Measurements from ENCODE around the gene RAD51B.

Gene RAD51B

DNA sequence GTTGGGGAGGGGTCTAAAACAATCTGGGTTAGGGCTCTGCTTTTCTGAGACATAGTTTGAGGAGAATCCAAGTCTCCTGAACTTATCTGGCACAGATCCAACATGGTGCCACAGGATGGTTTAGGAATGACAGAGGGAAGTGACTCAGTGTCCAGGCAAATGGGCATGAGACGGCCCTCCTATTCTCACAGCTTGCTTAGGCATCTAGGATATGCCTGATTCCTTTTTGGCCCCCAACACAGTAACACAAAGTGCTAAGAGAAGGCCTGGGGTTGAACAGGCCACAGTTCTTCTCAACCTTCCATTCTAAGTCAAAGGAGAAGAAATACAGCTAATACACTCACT lies 855.6 kb downstream of the RAD51B start:
- TF ChIP-seq, protein P1, sequence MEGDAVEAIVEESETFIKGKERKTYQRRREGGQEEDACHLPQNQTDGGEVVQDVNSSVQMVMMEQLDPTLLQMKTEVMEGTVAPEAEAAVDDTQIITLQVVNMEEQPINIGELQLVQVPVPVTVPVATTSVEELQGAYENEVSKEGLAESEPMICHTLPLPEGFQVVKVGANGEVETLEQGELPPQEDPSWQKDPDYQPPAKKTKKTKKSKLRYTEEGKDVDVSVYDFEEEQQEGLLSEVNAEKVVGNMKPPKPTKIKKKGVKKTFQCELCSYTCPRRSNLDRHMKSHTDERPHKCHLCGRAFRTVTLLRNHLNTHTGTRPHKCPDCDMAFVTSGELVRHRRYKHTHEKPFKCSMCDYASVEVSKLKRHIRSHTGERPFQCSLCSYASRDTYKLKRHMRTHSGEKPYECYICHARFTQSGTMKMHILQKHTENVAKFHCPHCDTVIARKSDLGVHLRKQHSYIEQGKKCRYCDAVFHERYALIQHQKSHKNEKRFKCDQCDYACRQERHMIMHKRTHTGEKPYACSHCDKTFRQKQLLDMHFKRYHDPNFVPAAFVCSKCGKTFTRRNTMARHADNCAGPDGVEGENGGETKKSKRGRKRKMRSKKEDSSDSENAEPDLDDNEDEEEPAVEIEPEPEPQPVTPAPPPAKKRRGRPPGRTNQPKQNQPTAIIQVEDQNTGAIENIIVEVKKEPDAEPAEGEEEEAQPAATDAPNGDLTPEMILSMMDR (IDR thresholded peaks at IDR 0.05; ENCODE audit: low read length), result no peak
- no peak for TF ChIP-seq EZH2phosphoT487 (IDR thresholded peaks at IDR 0.05; ENCODE audit: low read length)
- TF ChIP-seq EZH2 (optimal IDR thresholded peaks at IDR 0.05; ENCODE audit: low read depth, low read length), result no peak
- no peak for DNase-seq
- no peaks in the 10 kb centered on the region for H3K36me3 ChIP-seq (replicated peaks; ENCODE audit: insufficient read depth, low read length)
- no peak overlapping the region for H3K9ac ChIP-seq (ENCODE audit: low read length)
- no peak overlapping the region for H3K27ac ChIP-seq (ENCODE audit: low read length)
- H3K4me3 ChIP-seq (ENCODE audit: low read length), result no peak overlapping the region
- no peaks in the 10 kb centered on the region for H3K9me2 ChIP-seq (replicated peaks; ENCODE audit: insufficient read depth, low read length)
- H3K79me2 ChIP-seq (ENCODE audit: low read length), result no peaks in the 10 kb centered on the region
- H2AFZ ChIP-seq (ENCODE audit: low read length), result no peak overlapping the region
- H3K27me3 ChIP-seq (replicated peaks; ENCODE audit: insufficient read depth, low read length), result no peaks in the 10 kb centered on the region
- no peaks in the 10 kb centered on the region for H3K4me1 ChIP-seq (ENCODE audit: low read length)
- no peaks in the 10 kb centered on the region for H3K9me3 ChIP-seq (replicated peaks; ENCODE audit: insufficient read depth, low read length)
- H4K20me1 ChIP-seq (ENCODE audit: insufficient read depth, low read length), result no peaks in the 10 kb centered on the region
- no peak overlapping the region for H3K4me2 ChIP-seq (ENCODE audit: low read depth, low read length)
- no peaks in the 10 kb centered on the region for H3F3A ChIP-seq (ENCODE audit: insufficient read depth, low read length)

DNA sequence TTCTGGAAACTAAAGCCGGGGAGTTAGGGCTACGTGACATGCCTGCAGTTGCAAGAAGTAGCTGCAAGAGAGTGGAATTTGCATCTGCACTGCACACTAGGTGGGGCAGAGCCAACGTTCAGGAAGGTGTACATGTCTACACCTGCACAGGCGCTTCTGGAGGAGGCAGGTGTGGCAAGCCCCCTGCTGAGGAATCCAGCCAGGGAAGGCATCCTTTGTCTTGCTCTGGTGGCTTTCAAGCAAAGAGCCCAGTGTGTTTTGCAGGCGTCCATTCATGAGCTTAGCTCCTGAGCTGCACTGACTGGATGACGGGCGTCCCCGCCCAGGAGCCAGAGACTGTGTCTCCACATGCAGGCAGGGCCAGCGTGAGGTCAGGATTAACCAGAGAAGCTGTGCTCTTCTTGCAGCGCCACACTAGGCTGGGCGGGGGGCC lies 856.9 kb downstream of the RAD51B start:
- Histone ChIP-seq H3K36me3 (replicated peaks; ENCODE audit: insufficient read depth, low read length) (no peaks in the 10 kb centered on the region), H3K4me3 (ENCODE audit: low read length) (no peak overlapping the region), H3K9me3 (replicated peaks; ENCODE audit: insufficient read depth, low read length) (no peaks in the 10 kb centered on the region), H3K4me1 (ENCODE audit: low read length) (no peaks in the 10 kb centered on the region), H3K9me2 (replicated peaks; ENCODE audit: insufficient read depth, low read length) (no peaks in the 10 kb centered on the region), H3K27ac (ENCODE audit: low read length) (no peak overlapping the region), H3F3A (ENCODE audit: insufficient read depth, low read length) (no peaks in the 10 kb centered on the region), H3K79me2 (ENCODE audit: low read length) (no peaks in the 10 kb centered on the region), H3K27me3 (replicated peaks; ENCODE audit: insufficient read depth, low read length) (no peaks in the 10 kb centered on the region), H3K9ac (ENCODE audit: low read length) (no peak overlapping the region), H2AFZ (ENCODE audit: low read length) (no peak overlapping the region), H4K20me1 (ENCODE audit: insufficient read depth, low read length) (no peaks in the 10 kb centered on the region), H3K4me2 (ENCODE audit: low read depth, low read length) (no peak overlapping the region)
- no peak for DNase-seq
- TF ChIP-seq EZH2 (optimal IDR thresholded peaks at IDR 0.05; ENCODE audit: low read depth, low read length), result no peak

DNA sequence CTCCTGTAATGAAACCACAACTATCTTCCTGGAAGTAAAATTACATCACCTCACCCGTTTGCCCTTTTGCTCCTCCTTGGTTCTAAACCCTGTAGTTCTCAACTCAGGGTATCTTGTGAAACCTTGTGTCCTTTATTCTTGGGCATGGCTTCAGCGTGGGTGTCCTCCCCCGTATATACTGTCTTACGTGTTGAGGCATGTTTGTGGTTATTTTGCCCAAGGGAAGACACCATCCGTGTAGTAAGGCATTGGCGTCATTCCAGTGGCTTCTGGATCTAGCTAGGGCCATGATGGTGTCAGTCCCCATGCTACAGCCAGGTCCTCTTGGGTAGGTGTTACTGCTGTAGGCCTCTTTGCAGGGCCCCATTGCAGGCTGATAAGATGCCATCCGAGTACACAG lies 857.9 kb downstream of the RAD51B start:
- Histone ChIP-seq H4K20me1 (ENCODE audit: insufficient read depth, low read length) (no peaks in the 10 kb centered on the region), H3K9ac (ENCODE audit: low read length) (no peak overlapping the region), H3K27me3 (replicated peaks; ENCODE audit: insufficient read depth, low read length) (no peaks in the 10 kb centered on the region), H3K9me3 (replicated peaks; ENCODE audit: insufficient read depth, low read length) (no peaks in the 10 kb centered on the region), H3K9me2 (replicated peaks; ENCODE audit: insufficient read depth, low read length) (no peaks in the 10 kb centered on the region), H3K4me1 (ENCODE audit: low read length) (no peaks in the 10 kb centered on the region), H3F3A (ENCODE audit: insufficient read depth, low read length) (no peaks in the 10 kb centered on the region), H3K27ac (ENCODE audit: low read length) (no peak overlapping the region), H3K79me2 (ENCODE audit: low read length) (no peaks in the 10 kb centered on the region), H3K4me3 (ENCODE audit: low read length) (no peak overlapping the region), H3K36me3 (replicated peaks; ENCODE audit: insufficient read depth, low read length) (no peaks in the 10 kb centered on the region), H3K4me2 (ENCODE audit: low read depth, low read length) (no peak overlapping the region), H2AFZ (ENCODE audit: low read length) (no peak overlapping the region)
- TF ChIP-seq, protein P1 (IDR thresholded peaks at IDR 0.05; ENCODE audit: low read length), result no peak
- TF ChIP-seq EZH2 (optimal IDR thresholded peaks at IDR 0.05; ENCODE audit: low read depth, low read length), result no peak
- no peak for TF ChIP-seq EZH2phosphoT487 (IDR thresholded peaks at IDR 0.05; ENCODE audit: low read length)
- DNase-seq, result no peak

DNA sequence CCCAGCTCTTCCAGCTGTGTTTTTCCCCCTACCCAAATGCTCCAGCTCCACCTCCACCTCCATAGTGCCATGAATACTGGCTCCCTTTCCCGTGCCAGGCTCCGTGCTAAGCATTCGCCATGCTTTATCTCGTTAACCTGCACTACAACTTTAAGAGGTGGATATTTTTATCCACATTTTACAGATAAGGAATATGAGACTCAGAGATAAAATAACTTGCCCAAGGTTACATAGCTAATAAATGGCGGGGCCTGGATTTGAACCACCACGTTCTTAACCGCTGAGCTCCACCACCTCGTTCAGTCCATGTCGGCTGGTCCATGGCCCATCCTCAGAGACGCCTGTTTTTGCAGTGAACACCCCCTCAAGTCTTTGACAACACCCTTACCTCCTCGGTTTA lies 858.3 kb downstream of the RAD51B start:
- Histone ChIP-seq H3K27ac (ENCODE audit: low read length) (no peak overlapping the region), H3K79me2 (ENCODE audit: low read length) (no peaks in the 10 kb centered on the region), H3K27me3 (replicated peaks; ENCODE audit: insufficient read depth, low read length) (no peaks in the 10 kb centered on the region), H3K9ac (ENCODE audit: low read length) (no peak overlapping the region), H4K20me1 (ENCODE audit: insufficient read depth, low read length) (no peaks in the 10 kb centered on the region), H3K4me1 (ENCODE audit: low read length) (no peaks in the 10 kb centered on the region), H3K9me3 (replicated peaks; ENCODE audit: insufficient read depth, low read length) (no peaks in the 10 kb centered on the region), H2AFZ (ENCODE audit: low read length) (no peak overlapping the region), H3K4me3 (ENCODE audit: low read length) (no peak overlapping the region), H3K36me3 (replicated peaks; ENCODE audit: insufficient read depth, low read length) (no peaks in the 10 kb centered on the region), H3K9me2 (replicated peaks; ENCODE audit: insufficient read depth, low read length) (no peaks in the 10 kb centered on the region), H3F3A (ENCODE audit: insufficient read depth, low read length) (no peaks in the 10 kb centered on the region), H3K4me2 (ENCODE audit: low read depth, low read length) (no peak overlapping the region)
- DNase-seq, result no peak
- TF ChIP-seq, protein P1 (IDR thresholded peaks at IDR 0.05; ENCODE audit: low read length), result no peak
- TF ChIP-seq EZH2 (optimal IDR thresholded peaks at IDR 0.05; ENCODE audit: low read depth, low read length) (no peak), EZH2phosphoT487 (IDR thresholded peaks at IDR 0.05; ENCODE audit: low read length) (no peak)
